HepG2 (cell line): ENCODE data around the gene ANKRD17. TPM values are rescaled to one million over a fixed set of nuclear protein-coding genes. Genes with fewer than 3 reads are reported as not detected.

Experiments used
- ATAC-seq: fragments of 200-7000 bp; cut with Tn5 transposase; 3 replicates; pipeline ENCODE4 v1.9.1; 2020; ENCODE audit warnings: mild to moderate bottlenecking, moderate library complexity
- BruUV-seq: library from RNA; stranded (reverse); fragments of 400-500 nt; replicated peaks from 2 replicates; lab custom pipeline; 2021; lab: Mats Ljungman, UMichigan
- CTCF ChIA-PET: fragments of 300-600 bp; formaldehyde crosslinking; extraction: SDS; loops from one replicate; lab custom pipeline; 2021; ENCODE audit warnings: low total read pairs, inconsistent platforms, low intra/inter-chr PET ratio; lab: Yijun Ruan, JAX
- POLR2A ChIA-PET: fragments of 350-600 bp; sonication (Branson Sonifier 250); formaldehyde crosslinking; loops from one replicate; lab custom pipeline; 2020; ENCODE audit warnings: antibody characterized with exemption, inconsistent platforms; lab: Yijun Ruan, JAX
- DNase-seq: peaks from one replicate; pipeline ENCODE4 v3.0.0-alpha.2; 2015; ENCODE audit warnings: low spot score
- FAIRE-seq: peaks from 3 replicates; lab custom pipeline; 2011; peaks lifted over from hg19 to GRCh38; lab: Jason Lieb, UNC
- H2AFZ ChIP-seq: one replicate; pipeline ENCODE4 v1.6.1; 2011; ENCODE audit warnings: low read length, inconsistent platforms
- H3K27ac ChIP-seq: fragments of 300-600 bp; 3 replicates; pipeline ENCODE4 v1.8.0; 2011; ENCODE audit warnings: mixed run types, mild to moderate bottlenecking, mixed read lengths, low read length, inconsistent platforms; ENCODE audit not compliant: insufficient read depth; ENCODE audit errors: extremely low read length
- H3K27me3 ChIP-seq, 2 experiments: fragments of 200-600 bp in 1 of 2; 2 replicates in 1 of 2; 3 replicates in 1 of 2; pipeline versions ENCODE4 v1.6.0 to v1.8.0; 2011; ENCODE audit warnings: low read length in 2 of 2, mild to moderate bottlenecking in 2 of 2, moderate library complexity in 2 of 2, inconsistent platforms in 1 of 2; ENCODE audit not compliant: insufficient read depth in 2 of 2, control insufficient read depth in 1 of 2
- H3K36me3 ChIP-seq, 2 experiments: fragments of 200-600 bp in 1 of 2; replicated peaks in 1 of 2; 2 replicates in 1 of 2; 3 replicates in 1 of 2; pipeline versions ENCODE4 v1.5.1 to v1.8.0; 2011; ENCODE audit warnings: low read length in 2 of 2, inconsistent platforms in 1 of 2; ENCODE audit not compliant: insufficient read depth in 2 of 2, control insufficient read depth in 1 of 2
- H3K4me1 ChIP-seq: 2 replicates; pipeline ENCODE4 v1.5.1; 2012; ENCODE audit warnings: low read length, inconsistent platforms; ENCODE audit not compliant: insufficient read depth
- H3K4me2 ChIP-seq: 2 replicates; pipeline ENCODE4 v1.6.0; 2011; ENCODE audit warnings: low read depth, low read length, inconsistent platforms
- H3K4me3 ChIP-seq, 3 experiments: fragments of 200-600 bp in 1 of 3; sonication (generic), shearing (Covaris generic) in 1 of 3; replicated peaks in 1 of 3; 2 replicates each; pipeline ENCODE4 v1.5.1; 2011 to 2016; ENCODE audit warnings: low read length in 3 of 3, inconsistent platforms in 2 of 3, low read depth in 2 of 3, mild to moderate bottlenecking in 2 of 3, control low read depth in 1 of 3, mixed read lengths in 1 of 3; ENCODE audit not compliant: insufficient read depth in 1 of 3
- H3K79me2 ChIP-seq: one replicate; pipeline ENCODE4 v1.6.1; 2011; ENCODE audit warnings: low read length, inconsistent platforms; ENCODE audit not compliant: insufficient read depth
- H3K9ac ChIP-seq: 2 replicates; pipeline ENCODE4 v1.6.0; 2011; ENCODE audit warnings: mild to moderate bottlenecking, low read depth, low read length, inconsistent platforms; ENCODE audit not compliant: insufficient read depth
- H3K9me3 ChIP-seq: 2 replicates; pipeline ENCODE4 v1.5.1; 2012; ENCODE audit warnings: mild to moderate bottlenecking, low read length
- H4K20me1 ChIP-seq: 2 replicates; pipeline ENCODE4 v1.6.0; 2011; ENCODE audit warnings: inconsistent platforms, mild to moderate bottlenecking, low read length, moderate library complexity; ENCODE audit not compliant: insufficient read depth
- IKZF5 ChIP-seq: IDR thresholded peaks from 2 replicates; pipeline ENCODE4 v1.6.1; 2018; ENCODE audit warnings: missing genetic modification reagents, mild to moderate bottlenecking, missing compliant biosample characterization
- MAFF ChIP-seq: IDR thresholded peaks from 2 replicates; pipeline ENCODE4 v1.6.1; 2011; ENCODE audit warnings: low read depth, low read length, improper control_type of control experiment
- MAFK ChIP-seq, 2 experiments: IDR thresholded peaks in 1 of 2; conservative IDR thresholded peaks in 1 of 2; 2 replicates each; pipeline ENCODE4 v1.6.1; 2011; ENCODE audit warnings: improper control_type of control experiment in 2 of 2, low read length in 2 of 2
- ZNF414 ChIP-seq: sonication (generic); formaldehyde crosslinking; IDR thresholded peaks from 2 replicates; pipeline ENCODE4 v1.5.0; 2020; ENCODE audit warnings: missing genetic modification reagents
- ZNF770 ChIP-seq: sonication (generic); formaldehyde crosslinking; IDR thresholded peaks from 2 replicates; pipeline ENCODE4 v1.5.0; 2020; ENCODE audit warnings: mild to moderate bottlenecking, missing genetic modification reagents
- in situ Hi-C: cut with HindIII; loops from 2 replicates; pipeline ENCODE4 v1.10.0; 2017; ENCODE audit warnings: low pct_unique_long_range_greater_than_20kb; ENCODE audit not compliant: extremely low pct_ligation_motif_present
- intact Hi-C: fragments of 100-400 bp; cut with micrococcal nuclease; formaldehyde crosslinking; loops from one replicate; pipeline ENCODE4 v1.10.0; 2022; ENCODE audit not compliant: unreplicated experiment
- polyA plus RNA-seq, 8 experiments: library from polyadenylated mRNA; depleted of rRNA in 3 of 8; stranded (reverse) in 7 of 8; unstranded in 1 of 8; fragments of >200 nt; fragmentation: Illumina TruSeq in 4 of 8; extraction: Trizol in 4 of 8; gene quantifications; 2 replicates each; pipeline versions ENCODE4 v1.2.1 to v1.2.3, GENCODE V29; 2011 to 2016; ENCODE audit warnings: low read depth in 4 of 8, missing spikeins in 1 of 8, mixed read lengths in 1 of 8; ENCODE audit not compliant: insufficient read depth in 1 of 8
- total RNA-seq, 5 experiments: library from RNA; depleted of rRNA; stranded (reverse); fragments of >200 nt; fragmentation: Illumina TruSeq; extraction: Trizol; gene quantifications; 2 replicates each; pipeline ENCODE4 v1.2.3, GENCODE V29; 2016; ENCODE audit warnings: low read depth in 1 of 5

Gene ANKRD17
- total and polyA plus RNA-seq, 2 of the 13 experiments (the other 11 are each of a cell fraction or from before 2014, with no cell fraction given): 55.7 to 61.1 TPM

GRCh38 chr4:73247100-73247499 lies 11.5 kb downstream of the ANKRD17 start:
- Histone ChIP-seq H2AFZ (no peak overlapping the region), H4K20me1 (peaks cover 85% of the 10 kb centered on the region), H3K27ac (no peak overlapping the region), H3K9ac (no peak overlapping the region), H3K79me2 (peaks cover 100% of the 10 kb centered on the region), H3K36me3 (peaks cover 2 to 21% of the 10 kb centered on the region in 2 experiments; a peak in 4 of 5 replicates), H3K4me3 (no peak overlapping the region), H3K27me3 (no peaks in the 10 kb centered on the region; a peak in 1 of 5 replicates), H3K4me1 (peaks cover 37% of the 10 kb centered on the region), H3K9me3 (no peaks in the 10 kb centered on the region), H3K4me2 (no peak overlapping the region)
- POLR2A ChIA-PET: no interaction called here
- ATAC-seq (no peak), DNase-seq (no peak), FAIRE-seq (no peak)
- no peak for TF ChIP-seq IKZF5 (CRISPR knock-in tag)
- TF ChIP-seq MAFK (conservative IDR thresholded peaks at IDR 0.05 in 1 of 2, IDR thresholded peaks at IDR 0.05 in 1 of 2; ENCODE audit: low read length in 2 of 2): peak; percentile 32 to 44; a peak in 3 of 4 replicates
- 0 out of 2 replicates have a peak, but pooled peaks have one; percentile 11 for TF ChIP-seq MAFF
- TF ChIP-seq ZNF414 (CRISPR knock-in tag): no peak
- no peak for TF ChIP-seq ZNF770 (CRISPR knock-in tag)
- in situ Hi-C loops: no loop called here
- no TSS peak for BruUV-seq
- intact Hi-C loops: no loop called here
- CTCF ChIA-PET: no interaction called here
